H1 (cell line): ENCODE data around the gene CWF19L1. TPM values are rescaled to one million over a fixed set of nuclear protein-coding genes. Genes with fewer than 3 reads are reported as not detected.

Experiments used
- CTCF ChIA-PET: fragments of 300-600 bp; sonication (Branson Sonifier 250); formaldehyde crosslinking; loops from one replicate; lab custom pipeline; 2021; ENCODE audit not compliant: partially characterized antibody; lab: Charles Lee
- POLR2A ChIA-PET: fragments of 300-600 bp; sonication (Branson Sonifier 250); formaldehyde crosslinking; loops from one replicate; lab custom pipeline; 2021; ENCODE audit warnings: inconsistent platforms; ENCODE audit not compliant: partially characterized antibody; lab: Charles Lee
- DNase-seq, 2 experiments: peaks; one replicate each; pipeline versions ENCODE4 v3.0.0 to v3.0.0-alpha.2; 2010 to 2022; ENCODE audit warnings: low spot score in 2 of 2, low read depth in 1 of 2, mixed read lengths in 1 of 2
- FAIRE-seq: peaks from 2 replicates; lab custom pipeline; 2011; peaks lifted over from hg19 to GRCh38; lab: Jason Lieb, UNC
- H2AFZ ChIP-seq: 2 replicates; pipeline ENCODE4 v1.8.1; 2012; ENCODE audit warnings: low read length, inconsistent platforms
- H2AK5ac ChIP-seq: 2 replicates; pipeline ENCODE4 v1.6.1; 2013; ENCODE audit warnings: low read depth, low read length
- H2BK120ac ChIP-seq: replicated peaks from 2 replicates; pipeline ENCODE3; 2013; ENCODE audit warnings: low read depth, low read length, inconsistent platforms
- H2BK12ac ChIP-seq: 2 replicates; pipeline ENCODE4 v1.6.1; 2013; ENCODE audit warnings: low read depth, low read length
- H2BK15ac ChIP-seq: 2 replicates; pipeline ENCODE4 v1.6.1; 2013; ENCODE audit warnings: low read length
- H2BK20ac ChIP-seq: 2 replicates; pipeline ENCODE4 v1.6.1; 2013; ENCODE audit warnings: low read length
- H2BK5ac ChIP-seq: 2 replicates; pipeline ENCODE4 v1.6.1; 2013; ENCODE audit warnings: low read depth, low read length
- H3K14ac ChIP-seq: 2 replicates; pipeline ENCODE4 v1.6.1; 2013; ENCODE audit warnings: inconsistent platforms; ENCODE audit not compliant: insufficient read length
- H3K18ac ChIP-seq: 2 replicates; pipeline ENCODE4 v1.6.1; 2013; ENCODE audit warnings: low read length; ENCODE audit errors: extremely low read depth
- H3K23ac ChIP-seq: 2 replicates; pipeline ENCODE4 v1.6.1; 2013; ENCODE audit warnings: inconsistent platforms; ENCODE audit not compliant: insufficient read length
- H3K23me2 ChIP-seq: 2 replicates; pipeline ENCODE4 v1.6.1; 2013; ENCODE audit warnings: low read depth, low read length
- H3K27ac ChIP-seq: 2 replicates; pipeline ENCODE4 v1.6.1; 2011; ENCODE audit warnings: low read depth, low read length, inconsistent platforms
- H3K27me3 ChIP-seq, 4 experiments: replicated peaks in 1 of 4; 1 replicate in 1 of 4; 2 replicates in 3 of 4; pipeline versions ENCODE4 v1.6.1 to v1.8.1; 2011 to 2013; ENCODE audit warnings: low read length in 3 of 4, mild to moderate bottlenecking in 3 of 4, inconsistent platforms in 2 of 4, mixed read lengths in 2 of 4, moderate library complexity in 1 of 4; ENCODE audit not compliant: control insufficient read depth in 3 of 4, insufficient read depth in 3 of 4; ENCODE audit errors: extremely low read depth in 1 of 4
- H3K36me3 ChIP-seq, 4 experiments: 2 replicates each; pipeline versions ENCODE4 v1.6.1 to v1.8.1; 2011 to 2013; ENCODE audit warnings: mild to moderate bottlenecking in 4 of 4, low read length in 3 of 4, moderate library complexity in 2 of 4, control low read depth in 1 of 4, inconsistent platforms in 1 of 4; ENCODE audit not compliant: insufficient read depth in 4 of 4, control insufficient read depth in 2 of 4
- H3K4ac ChIP-seq: replicated peaks from 2 replicates; pipeline ENCODE3; 2013; ENCODE audit warnings: low read length, low read depth, mixed read lengths, inconsistent platforms; ENCODE audit not compliant: insufficient read length
- H3K4me1 ChIP-seq, 4 experiments: replicated peaks in 1 of 4; 1 replicate in 1 of 4; 2 replicates in 3 of 4; pipeline versions ENCODE4 v1.6.1 to v1.8.1; 2011 to 2013; ENCODE audit warnings: low read length in 3 of 4, inconsistent platforms in 2 of 4, mixed read lengths in 1 of 4; ENCODE audit not compliant: insufficient read depth in 4 of 4, control insufficient read depth in 3 of 4
- H3K4me2 ChIP-seq, 2 experiments: 2 replicates each; pipeline versions ENCODE4 v1.6.1 to v1.8.1; 2011 to 2013; ENCODE audit warnings: low read depth in 2 of 2, low read length in 2 of 2, control low read depth in 1 of 2, inconsistent platforms in 1 of 2, mild to moderate bottlenecking in 1 of 2; ENCODE audit not compliant: insufficient read depth in 1 of 2
- H3K4me3 ChIP-seq, 4 experiments: fragments of 200-600, 300-600 bp in 1 of 4; sonication (generic), shearing (Covaris generic), sonication (Bioruptor Twin) in 1 of 4; 2 replicates each; pipeline versions ENCODE4 v1.5.1 to v1.8.1; 2011 to 2016; ENCODE audit warnings: low read length in 4 of 4, low read depth in 3 of 4, control low read depth in 2 of 4, inconsistent platforms in 2 of 4, mild to moderate bottlenecking in 2 of 4, mixed read lengths in 1 of 4, moderate library complexity in 1 of 4; ENCODE audit not compliant: insufficient read depth in 2 of 4; ENCODE audit errors: extremely low read depth in 1 of 4
- H3K56ac ChIP-seq: replicated peaks from 2 replicates; pipeline ENCODE3; 2013; ENCODE audit warnings: low read depth, mild to moderate bottlenecking, mixed read lengths, low read length, inconsistent platforms; ENCODE audit not compliant: insufficient read length
- H3K79me1 ChIP-seq: 2 replicates; pipeline ENCODE4 v1.6.1; 2013; ENCODE audit warnings: low read depth, low read length, control low read depth
- H3K79me2 ChIP-seq, 2 experiments: 2 replicates each; pipeline versions ENCODE4 v1.6.1 to v1.8.1; 2012 to 2013; ENCODE audit warnings: low read length in 2 of 2, mild to moderate bottlenecking in 2 of 2, inconsistent platforms in 1 of 2; ENCODE audit not compliant: insufficient read depth in 2 of 2, control insufficient read depth in 1 of 2
- H3K9ac ChIP-seq, 4 experiments: replicated peaks in 1 of 4; 1 replicate in 1 of 4; 2 replicates in 3 of 4; pipeline versions ENCODE4 v1.6.1 to v1.8.1; 2011 to 2013; ENCODE audit warnings: low read depth in 3 of 4, low read length in 3 of 4, control low read depth in 2 of 4, mild to moderate bottlenecking in 2 of 4, moderate library complexity in 2 of 4, inconsistent platforms in 1 of 4; ENCODE audit errors: extremely low read depth in 1 of 4
- H3K9me3 ChIP-seq, 2 experiments: 2 replicates each; pipeline versions ENCODE4 v1.6.1 to v1.8.1; 2012 to 2013; ENCODE audit warnings: mild to moderate bottlenecking in 2 of 2, moderate library complexity in 2 of 2, control low read depth in 1 of 2, inconsistent platforms in 1 of 2, low read depth in 1 of 2, low read length in 1 of 2, mixed read lengths in 1 of 2; ENCODE audit not compliant: insufficient read depth in 2 of 2
- H4K20me1 ChIP-seq, 2 experiments: replicated peaks in 1 of 2; 2 replicates each; pipeline versions ENCODE3 to v1.8.1; 2011 to 2013; ENCODE audit warnings: inconsistent platforms in 2 of 2, low read length in 2 of 2, mild to moderate bottlenecking in 1 of 2; ENCODE audit not compliant: insufficient read depth in 2 of 2, control insufficient read depth in 1 of 2
- H4K5ac ChIP-seq: 2 replicates; pipeline ENCODE4 v1.6.1; 2013; ENCODE audit warnings: low read length, low read depth, mixed read lengths, inconsistent platforms; ENCODE audit not compliant: insufficient read length
- H4K8ac ChIP-seq: 2 replicates; pipeline ENCODE4 v1.8.0; 2013; ENCODE audit warnings: mild to moderate bottlenecking, moderate library complexity, low read length, inconsistent platforms; ENCODE audit not compliant: insufficient read depth; ENCODE audit errors: extremely low read depth
- H4K91ac ChIP-seq: replicated peaks from 2 replicates; pipeline ENCODE3; 2013; ENCODE audit warnings: low read length, mixed read lengths, inconsistent platforms; ENCODE audit not compliant: insufficient read length
- ASH2L ChIP-seq: fragments of 200-600, 300-600 bp; sonication (generic); IDR thresholded peaks from one replicate; pipeline ENCODE4 v1.7.1; 2017; ENCODE audit warnings: low read length
- CBX5 ChIP-seq: fragments of 300-800, 300-1000 bp; sonication (generic); IDR thresholded peaks from 2 replicates; pipeline ENCODE4 v1.7.1; 2016; ENCODE audit warnings: antibody characterized with exemption, low read length, low read depth
- CHD1 ChIP-seq: IDR thresholded peaks from 2 replicates; pipeline ENCODE4 v1.6.1; 2012; ENCODE audit warnings: low read depth, low read length, improper control_type of control experiment
- E2F6 ChIP-seq: IDR thresholded peaks from 2 replicates; pipeline ENCODE4 v1.6.1; 2012; ENCODE audit warnings: inconsistent platforms
- WGBS, 2 experiments: shearing (Covaris generic) in 1 of 2; methylation state at CpG; one replicate each; pipeline versions ENCODE4 v1.1.6 to v1.1.7; 2013 to 2015; ENCODE audit warnings: low lambda C conversion rate in 2 of 2, mixed read lengths in 2 of 2, inconsistent platforms in 1 of 2, low coverage in 1 of 2, missing lambda C conversion rate in 1 of 2; ENCODE audit not compliant: insufficient replicate concordance in 2 of 2, insufficient coverage in 1 of 2, insufficient read length in 1 of 2; ENCODE audit errors: extremely low coverage in 1 of 2, missing lambda C conversion rate in 1 of 2; 5-methylcytosine and 5-hydroxymethylcytosine counted together
- polyA plus RNA-seq, 7 experiments: library from polyadenylated mRNA; depleted of rRNA in 3 of 7; stranded (reverse) in 5 of 7; unstranded in 2 of 7; fragments of >200 nt in 5 of 7; fragments of 200-250 nt in 2 of 7; gene quantifications; 1 replicate in 5 of 7; 2 replicates in 1 of 7; 4 replicates in 1 of 7; pipeline versions ENCODE4 v1.2.1 to v1.2.3, GENCODE V29; 2011 to 2013; ENCODE audit warnings: missing spikeins in 2 of 7, mixed read lengths in 2 of 7
- total RNA-seq: library from RNA; stranded (reverse); fragmentation: NEBNext Ultra II Directional; extraction: Animal tissue kit (Norgen Biotek cat#: 25700); gene quantifications from 2 replicates; pipeline ENCODE4 v1.2.1, GENCODE V29; 2021

The CWF19L1 gene
- total and polyA plus RNA-seq, 2 of the 8 experiments (the other 6 are each of a cell fraction or from before 2014, with no cell fraction given), result 11.1 to 29.9 TPM

GRCh38 chr10:100194711-100195110 lies 72.7 kb downstream of the CWF19L1 start:
- no peak overlapping the region for H3K18ac ChIP-seq
- H3K4ac ChIP-seq, result no peak overlapping the region
- H2BK5ac ChIP-seq, result no peak overlapping the region
- no peak overlapping the region for H2AFZ ChIP-seq
- no peaks in the 10 kb centered on the region for H3K79me1 ChIP-seq
- no peaks in the 10 kb centered on the region for H3K9me3 ChIP-seq
- H3K36me3 ChIP-seq, result peaks cover 4 to 50% (median 25%) of the 10 kb centered on the region in 4 experiments; a peak in 7 of 8 replicates
- no peak overlapping the region for H4K91ac ChIP-seq
- no peak overlapping the region for H2BK12ac ChIP-seq
- ChIA-PET POLR2A (interaction anchor here (0.7 to 1.3 kb wide), 3 partner anchors 10 to 313 kb away, joined by 3 to 4 read pairs (median 3); no protein-coding TSS in a partner anchor), CTCF (interaction anchor here (1.1 kb wide), 1 partner anchor 238 kb away, joined by 3 read pairs; no protein-coding TSS in a partner anchor)
- no peak overlapping the region for H3K27ac ChIP-seq
- no peak overlapping the region for H4K5ac ChIP-seq
- no peak overlapping the region for H3K14ac ChIP-seq
- H3K4me3 ChIP-seq, result no peak overlapping the region
- H3K9ac ChIP-seq, result no peak overlapping the region
- no peaks in the 10 kb centered on the region for H3K4me1 ChIP-seq
- H3K27me3 ChIP-seq, result no peaks in the 10 kb centered on the region
- no peak overlapping the region for H3K4me2 ChIP-seq
- H4K20me1 ChIP-seq, result peaks cover 0 to 3% of the 10 kb centered on the region in 2 experiments
- H2BK120ac ChIP-seq, result no peak overlapping the region
- H3K56ac ChIP-seq, result no peak overlapping the region
- H3K79me2 ChIP-seq, result no peaks in the 10 kb centered on the region
- H4K8ac ChIP-seq, result no peak overlapping the region
- FAIRE-seq (no peak), DNase-seq (no peak)
- TF ChIP-seq ASH2L (no peak), CHD1 (no peak), E2F6 (no peak), CBX5 (no peak)
- 80% methylated on average over 1 of the region's 1 CpG; no CpG with 5 or more reads in 1 of the 2 experiments for WGBS, 2 experiments
- H3K23ac ChIP-seq, result no peak overlapping the region
- H2BK20ac ChIP-seq, result no peak overlapping the region
- H2AK5ac ChIP-seq, result no peak overlapping the region
- H2BK15ac ChIP-seq, result no peak overlapping the region
- no peaks in the 10 kb centered on the region for H3K23me2 ChIP-seq
